ENCODE data around the gene IPO8.
"Not testable (repeated sequence)": the region's sequence is repeated elsewhere in the genome, so short reads cannot be mapped to it uniquely, and the experiment has no call there.

The IPO8 gene

DNA sequence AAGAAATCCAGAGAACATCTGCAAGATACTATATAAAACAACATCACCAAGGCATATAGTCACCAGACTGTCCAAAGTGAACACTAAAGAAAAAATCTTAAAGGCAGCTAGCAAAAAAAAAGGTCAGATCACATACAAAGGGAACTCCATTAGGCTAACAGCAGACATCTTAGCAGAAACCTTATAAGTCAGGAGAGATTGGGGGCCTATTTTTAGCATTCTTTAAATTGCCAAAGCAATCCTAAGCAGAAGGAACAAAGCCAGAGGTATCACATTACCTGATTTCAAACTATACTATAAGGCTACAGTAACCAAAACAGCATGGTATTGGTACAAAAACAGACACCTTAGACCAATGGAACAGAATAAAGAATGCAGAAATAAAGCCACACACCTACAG is 92.5 kb downstream of the IPO8 start:
- DNase-seq, result no peak

DNA sequence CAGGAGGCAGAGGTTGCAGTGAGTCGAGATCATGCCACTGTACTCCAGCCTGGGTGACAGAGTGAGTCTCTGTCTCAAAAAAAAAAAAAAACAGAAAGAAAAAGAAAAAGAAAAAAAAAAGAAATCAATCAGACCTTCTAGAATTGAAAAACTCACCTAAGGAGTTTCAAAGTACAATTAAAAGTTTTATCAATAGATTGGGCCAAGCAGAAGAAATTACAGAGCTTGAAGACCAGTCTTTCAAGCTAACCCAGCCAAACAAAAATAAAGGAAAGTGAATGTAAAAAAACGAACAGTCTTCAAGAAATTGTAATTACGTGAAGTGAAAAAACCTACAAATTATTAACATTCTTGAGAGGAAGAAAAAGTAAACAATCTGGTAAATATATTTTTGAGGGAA is 93.0 kb downstream of the IPO8 start:
- DNase-seq, result no peak

DNA sequence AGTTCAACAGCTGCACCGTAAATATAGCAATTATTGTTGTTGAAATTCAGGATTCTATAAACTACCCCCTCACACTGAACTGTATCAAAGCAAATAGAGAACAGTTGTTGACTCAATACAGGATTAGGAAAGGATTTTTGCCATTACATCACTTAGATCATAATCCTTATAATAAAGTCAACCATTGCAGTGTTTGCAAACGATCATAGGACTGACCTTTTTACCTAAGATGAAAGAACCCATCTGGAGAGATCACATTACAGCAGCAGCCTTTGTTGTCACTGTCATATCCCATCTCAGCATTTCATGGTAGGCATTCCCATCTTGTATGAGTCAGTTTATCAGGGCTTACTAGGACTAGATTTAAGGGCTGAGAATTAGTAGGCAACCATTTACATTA is 96.1 kb downstream of the IPO8 start:
- DNase-seq, result no peak

DNA sequence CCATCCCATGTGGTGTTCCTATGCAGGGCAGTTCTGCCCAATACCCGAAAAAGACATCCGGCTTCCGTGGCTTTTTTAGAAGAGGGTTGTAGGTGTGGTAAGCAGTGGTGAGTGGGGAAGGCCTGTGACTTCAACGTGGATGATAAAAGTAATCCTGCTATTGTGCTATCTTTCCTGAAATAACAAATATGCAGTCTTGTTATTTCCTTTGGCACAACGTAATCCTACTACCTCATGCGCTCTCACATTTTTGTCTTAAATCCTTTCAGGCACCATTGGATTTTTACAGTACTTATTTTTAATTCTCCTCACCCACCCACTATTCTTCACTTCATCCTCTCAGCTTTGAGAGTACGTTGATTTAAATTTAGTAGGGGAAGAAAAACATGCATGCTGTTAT is 96.8 kb downstream of the IPO8 start:
- DNase-seq, result no peak

DNA sequence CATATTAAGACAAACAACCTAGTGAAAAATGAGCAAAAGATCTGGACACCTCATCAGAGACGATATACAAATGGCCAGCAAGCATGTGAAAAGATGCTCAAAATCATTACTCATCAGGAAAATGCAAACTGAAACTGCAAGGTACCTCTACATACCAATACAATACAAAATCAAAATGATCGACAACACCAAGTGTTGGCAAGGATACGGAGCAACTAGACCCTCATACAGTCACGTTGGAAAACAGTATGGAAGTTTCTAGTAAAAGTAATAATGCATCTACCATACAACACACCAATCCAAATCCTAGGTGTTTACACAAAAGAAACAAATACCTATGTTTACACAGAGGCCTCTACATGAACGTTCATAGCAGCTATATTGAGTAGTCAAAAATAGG is 99.9 kb downstream of the IPO8 start:
- no peak for DNase-seq

DNA sequence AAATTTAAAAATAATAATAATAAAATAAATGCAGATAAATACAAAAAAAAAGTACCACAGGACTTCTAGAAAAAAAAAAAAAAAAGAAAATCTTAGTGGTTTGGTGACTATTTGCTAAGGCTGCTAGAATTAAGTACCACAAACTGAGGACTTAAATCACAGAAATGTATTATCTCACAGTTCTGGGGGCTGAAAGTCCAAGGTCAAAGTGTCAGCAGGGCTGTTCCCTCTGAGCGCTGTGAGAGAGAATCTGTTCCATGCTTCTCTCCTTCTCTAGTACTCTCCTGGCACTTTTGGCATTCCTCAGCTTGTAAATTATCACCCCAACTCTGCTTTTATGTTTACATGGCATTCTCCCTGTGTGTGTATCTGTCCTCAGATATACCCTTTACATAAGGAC is 101.2 kb downstream of the IPO8 start:
- no peak for DNase-seq

DNA sequence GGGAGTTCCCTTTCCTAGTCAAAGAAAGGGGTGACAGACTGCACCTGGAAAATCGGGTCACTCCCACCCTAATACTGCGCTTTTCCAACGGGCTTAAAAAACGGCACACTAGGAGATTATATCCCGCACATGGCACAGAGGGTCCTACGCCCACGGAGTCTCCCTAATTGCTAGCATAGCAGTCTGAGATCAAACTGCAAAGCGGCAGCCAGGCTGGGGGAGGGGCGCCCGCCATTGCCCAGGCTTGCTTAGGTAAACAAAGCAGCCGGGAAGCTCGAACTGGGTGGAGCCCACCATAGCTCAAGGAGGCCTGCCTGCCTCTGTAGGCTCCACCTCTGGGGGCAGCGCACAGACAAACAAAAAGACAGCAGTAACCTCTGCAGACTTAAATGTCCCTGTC is 107.1 kb downstream of the IPO8 start:
- not testable (repeated sequence) for DNase-seq

DNA sequence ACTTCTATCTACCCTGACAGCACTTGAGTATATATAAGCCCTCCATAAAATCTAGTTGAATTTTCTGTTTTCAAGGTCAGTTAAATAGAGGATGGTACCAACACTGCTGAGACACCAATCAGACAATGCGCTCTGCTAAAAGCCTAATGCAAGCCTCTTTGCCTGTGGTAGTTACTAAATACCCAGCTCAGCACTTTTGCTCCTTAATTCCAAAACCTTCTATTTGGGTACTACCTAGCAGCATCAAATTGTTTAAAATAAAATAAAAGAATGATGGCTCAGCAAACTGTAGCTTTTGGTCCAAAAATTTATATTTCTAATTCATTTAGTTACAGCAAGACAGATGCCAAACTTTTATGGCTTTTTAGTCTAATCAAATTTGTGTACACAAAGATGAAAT is 107.9 kb downstream of the IPO8 start:
- no peak for DNase-seq

DNA sequence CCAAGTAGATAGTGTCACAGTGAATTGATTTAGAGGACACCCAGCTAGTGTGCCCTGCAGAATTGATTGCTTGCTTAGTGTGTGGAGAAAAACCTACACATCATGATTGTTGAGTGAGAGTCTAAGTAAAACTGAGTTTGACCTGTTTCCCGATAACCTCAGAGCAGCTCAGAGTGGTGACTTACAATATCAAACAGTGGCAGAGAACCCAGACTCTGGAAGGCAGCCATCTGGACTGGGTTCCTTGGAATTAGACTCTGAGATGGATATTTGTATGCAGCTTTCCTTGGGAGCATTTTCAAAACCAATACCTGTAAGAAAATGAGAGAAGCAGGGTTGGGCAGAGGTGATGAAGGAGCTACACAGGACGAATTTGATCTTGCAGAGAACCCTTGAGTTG is 109.8 kb downstream of the IPO8 start:
- DNase-seq, result no peak

DNA sequence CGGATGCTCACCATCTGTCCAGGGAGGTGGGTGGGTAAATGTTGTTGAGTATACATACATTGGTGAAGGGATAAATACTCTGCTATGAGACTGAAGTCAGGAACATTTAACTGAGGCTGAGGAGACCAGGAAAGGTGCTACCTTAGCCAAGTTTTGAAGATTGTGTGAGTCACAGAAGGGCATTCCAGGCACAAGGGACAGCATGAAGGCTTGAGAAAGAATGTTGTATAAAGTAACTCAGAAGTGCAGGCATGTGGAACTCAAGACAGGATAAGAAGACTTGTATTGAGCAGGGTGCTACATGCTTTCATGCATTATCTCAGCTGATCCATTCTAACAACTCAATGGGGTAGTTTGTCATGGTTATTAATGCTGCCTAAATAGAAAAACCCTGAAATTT is 112.7 kb downstream of the IPO8 start:
- DNase-seq, result no peak

DNA sequence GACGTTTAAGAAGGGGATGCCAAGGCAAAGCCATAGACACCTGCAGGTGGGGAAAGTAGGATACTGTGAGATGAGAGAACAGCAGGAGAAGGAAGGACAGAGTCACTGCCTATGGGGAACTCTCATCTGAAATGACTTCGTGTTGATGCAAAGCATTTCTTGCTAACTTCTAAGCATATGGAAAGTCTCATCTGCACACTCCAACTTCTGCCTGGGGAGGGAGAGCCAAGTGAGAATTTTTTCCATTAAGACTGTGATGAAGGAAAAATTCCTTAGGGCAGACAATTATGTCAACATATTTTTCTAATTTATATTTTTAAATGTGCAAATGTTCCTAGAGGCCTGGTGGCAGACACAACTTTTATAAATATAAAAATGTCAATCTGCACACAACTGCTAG is 115.3 kb downstream of the IPO8 start:
- DNase-seq, result no peak

Data from hippocampal formation (tissue), 2 donors.